KOPT-K1 (cell line): ENCODE measurements around the gene SERINC5.

Experiments used
- H3K27ac ChIP-seq: fragments of 200-600 bp; sonication (generic); 2 replicates; pipeline ENCODE4 v1.5.1; 2016; ENCODE audit warnings: antibody characterized with exemption, mild to moderate bottlenecking, low read depth, low read length; ENCODE audit not compliant: poor library complexity, severe bottlenecking
- H3K36me3 ChIP-seq: fragments of 200-600 bp; sonication (generic); 2 replicates; pipeline ENCODE4 v1.5.1; 2017; ENCODE audit warnings: antibody characterized with exemption, mild to moderate bottlenecking, low read length, moderate library complexity; ENCODE audit not compliant: insufficient read depth
- H3K9me3 ChIP-seq: fragments of 200-600 bp; sonication (generic); 2 replicates; pipeline ENCODE4 v1.5.1; 2017; ENCODE audit warnings: antibody characterized with exemption, low read length, mild to moderate bottlenecking; ENCODE audit not compliant: insufficient read depth, poor library complexity, severe bottlenecking

The SERINC5 gene

GRCh38 chr5:80083101-80083890, 172.6 kb downstream of the SERINC5 start:
- no peaks in the 10 kb centered on the region for H3K36me3 ChIP-seq
- no peak overlapping the region for H3K27ac ChIP-seq
- H3K9me3 ChIP-seq: no peaks in the 10 kb centered on the region

GRCh38 chr5:80082731-80083100, 173.1 kb downstream of the SERINC5 start:
- Histone ChIP-seq H3K27ac (no peak overlapping the region), H3K36me3 (no peaks in the 10 kb centered on the region), H3K9me3 (no peaks in the 10 kb centered on the region)

DNA sequence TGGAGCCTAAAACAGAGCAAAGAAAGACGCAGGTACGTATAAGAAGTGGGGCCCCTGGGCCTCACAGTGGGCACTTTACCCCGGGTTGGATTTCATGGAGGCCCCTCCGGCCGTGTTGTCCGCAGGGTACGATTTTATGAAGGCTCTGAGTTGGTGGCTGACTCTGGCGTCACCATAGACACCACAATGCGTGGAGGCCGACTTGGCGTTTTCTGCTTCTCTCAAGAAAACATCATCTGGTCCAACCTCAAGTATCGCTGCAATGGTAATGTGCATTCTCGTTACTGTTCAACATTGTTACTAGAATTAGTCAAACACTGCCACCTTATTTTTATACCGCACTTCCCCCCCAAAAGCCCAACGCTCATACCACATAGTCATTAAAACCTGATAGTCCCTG, 173.6 kb downstream of the SERINC5 start:
- H3K36me3 ChIP-seq: no peaks in the 10 kb centered on the region
- no peaks in the 10 kb centered on the region for H3K9me3 ChIP-seq
- no peak overlapping the region for H3K27ac ChIP-seq

DNA sequence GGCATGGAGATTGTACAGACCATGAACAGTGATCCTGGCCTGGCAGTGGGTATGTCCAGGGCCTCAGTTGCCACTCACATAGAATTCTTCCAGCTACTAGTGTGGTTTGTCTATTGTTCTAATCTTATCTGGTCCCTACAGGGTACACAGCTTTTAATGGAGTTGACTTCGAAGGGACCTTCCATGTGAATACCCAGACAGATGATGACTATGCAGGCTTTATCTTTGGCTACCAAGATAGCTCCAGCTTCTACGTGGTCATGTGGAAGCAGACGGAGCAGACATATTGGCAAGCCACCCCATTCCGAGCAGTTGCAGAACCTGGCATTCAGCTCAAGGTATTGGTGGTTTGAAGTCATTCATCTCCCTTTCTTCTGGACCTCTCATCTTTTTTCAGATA, 176.9 kb downstream of the SERINC5 start:
- no peak overlapping the region for H3K27ac ChIP-seq
- no peaks in the 10 kb centered on the region for H3K9me3 ChIP-seq
- H3K36me3 ChIP-seq: no peaks in the 10 kb centered on the region

- H3K27ac ChIP-seq: no peak overlapping the region
- H3K36me3 ChIP-seq: no peaks in the 10 kb centered on the region
- H3K9me3 ChIP-seq: no peaks in the 10 kb centered on the region
Measured at GRCh38 chr5:80077051-80077714, 178.7 kb downstream of the SERINC5 start.

- Histone ChIP-seq H3K9me3 (no peaks in the 10 kb centered on the region), H3K36me3 (no peaks in the 10 kb centered on the region), H3K27ac (no peak overlapping the region)
Measured at GRCh38 chr5:80076131-80077050, 179.5 kb downstream of the SERINC5 start.

DNA sequence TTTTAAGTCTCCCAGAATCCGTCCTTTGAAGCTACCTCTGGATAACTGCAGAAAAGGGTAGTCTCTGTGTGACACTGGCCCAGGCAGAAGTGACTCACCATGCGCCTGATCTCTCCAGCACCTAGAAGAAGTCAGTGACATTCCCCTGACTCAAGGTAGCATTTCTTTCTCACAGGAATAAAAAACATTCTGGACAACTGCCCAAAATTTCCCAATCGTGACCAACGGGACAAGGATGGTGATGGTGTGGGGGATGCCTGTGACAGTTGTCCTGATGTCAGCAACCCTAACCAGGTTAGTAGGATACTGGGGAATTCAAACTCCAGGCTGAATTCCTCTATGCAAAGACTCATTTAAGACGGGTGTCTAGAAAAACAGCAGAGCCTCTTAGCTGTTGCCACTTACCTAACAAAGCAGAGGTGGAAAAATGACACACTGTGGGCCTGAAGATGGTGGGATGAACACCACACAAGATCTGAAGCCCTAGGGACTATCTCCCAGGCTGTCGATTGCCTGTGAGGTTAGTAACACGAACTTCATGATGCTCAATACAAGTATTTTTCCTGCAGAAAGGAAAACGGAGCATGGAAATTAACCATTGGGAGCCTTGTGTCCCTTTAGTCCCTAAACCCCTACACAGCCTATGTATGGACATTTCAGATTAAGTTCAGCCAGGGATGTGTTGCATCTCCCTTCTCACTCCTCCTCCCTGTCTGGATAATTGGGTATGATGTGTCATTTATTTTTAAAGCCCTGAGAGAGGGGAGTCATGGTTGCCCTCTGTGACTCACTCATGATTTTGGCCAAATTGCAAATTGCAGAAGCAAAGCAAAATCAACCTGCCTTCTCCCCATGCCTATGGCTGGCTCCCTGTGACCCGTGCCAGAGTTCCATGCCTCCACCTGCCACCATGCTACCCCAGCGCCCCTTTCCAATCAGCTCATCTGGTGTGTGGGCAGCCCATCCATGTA, 183.5 kb downstream of the SERINC5 start:
- H3K27ac ChIP-seq: no peak overlapping the region
- H3K9me3 ChIP-seq: no peaks in the 10 kb centered on the region

GRCh38 chr5:80071510-80072021, 184.3 kb downstream of the SERINC5 start:
- Histone ChIP-seq H3K36me3 (no peaks in the 10 kb centered on the region), H3K27ac (no peak overlapping the region), H3K9me3 (no peaks in the 10 kb centered on the region)

More for the DNA sequence above, 183.5 kb downstream of the SERINC5 start:
- no peaks in the 10 kb centered on the region for H3K36me3 ChIP-seq

DNA sequence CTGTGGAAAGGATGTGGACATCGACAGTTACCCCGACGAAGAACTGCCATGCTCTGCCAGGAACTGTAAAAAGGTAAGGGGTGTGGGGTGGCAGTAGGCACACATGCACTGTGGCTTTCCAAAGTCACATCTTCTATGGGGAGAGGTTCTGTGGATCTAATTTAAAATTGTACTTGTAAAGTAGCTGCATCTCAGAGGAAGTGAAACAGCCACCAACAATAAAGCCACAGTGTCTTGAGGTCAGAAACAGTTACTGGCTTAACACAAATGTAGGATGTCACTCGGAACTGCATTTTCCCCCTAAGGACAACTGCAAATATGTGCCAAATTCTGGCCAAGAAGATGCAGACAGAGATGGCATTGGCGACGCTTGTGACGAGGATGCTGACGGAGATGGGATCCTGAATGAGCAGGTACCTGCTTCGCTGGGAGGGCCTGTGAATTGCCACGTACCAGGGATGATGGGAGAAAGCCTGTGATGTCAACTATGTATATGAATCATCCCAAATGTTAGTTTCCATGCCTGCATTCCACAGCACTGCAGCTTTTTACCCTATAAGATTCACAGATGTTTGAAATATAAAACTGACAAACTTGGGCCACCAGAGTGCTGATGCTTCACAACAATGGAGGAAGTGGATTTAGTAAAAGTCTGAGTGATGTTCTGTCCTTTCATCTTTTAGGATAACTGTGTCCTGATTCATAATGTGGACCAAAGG, 185.4 kb downstream of the SERINC5 start:
- Histone ChIP-seq H3K27ac (peak overlapping the region; percentile 3), H3K36me3 (no peaks in the 10 kb centered on the region), H3K9me3 (no peaks in the 10 kb centered on the region)

GRCh38 chr5:80069918-80070318, 185.9 kb downstream of the SERINC5 start:
- Histone ChIP-seq H3K36me3 (no peaks in the 10 kb centered on the region), H3K9me3 (no peaks in the 10 kb centered on the region), H3K27ac (peak overlapping the region; percentile 3)

DNA sequence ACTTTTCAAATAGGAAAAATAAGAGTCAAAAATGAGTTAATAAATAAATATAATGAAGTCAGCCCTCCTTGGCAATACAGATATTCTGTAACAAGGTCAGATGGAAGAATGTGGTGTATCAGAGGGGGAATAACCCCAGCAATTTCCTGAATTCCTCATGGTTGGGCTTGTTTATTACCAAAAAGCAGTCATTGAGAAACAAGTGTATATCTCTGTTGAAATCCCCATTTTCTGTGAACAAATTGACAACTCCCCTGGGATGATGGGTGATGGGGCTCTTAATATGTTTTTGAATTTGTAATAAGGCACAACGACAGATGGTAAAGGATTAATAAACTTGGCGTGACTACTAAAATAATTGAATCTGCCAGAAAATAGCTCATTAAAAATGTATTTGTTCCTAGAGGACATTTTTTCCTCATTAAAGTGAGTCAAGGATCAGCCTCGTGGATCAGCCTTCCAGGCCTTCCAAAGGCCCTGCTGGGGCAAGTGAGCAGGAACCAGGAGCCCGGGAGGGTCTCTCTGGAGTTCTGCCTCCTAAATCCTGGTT, 186.5 kb downstream of the SERINC5 start:
- no peaks in the 10 kb centered on the region for H3K36me3 ChIP-seq
- H3K27ac ChIP-seq: no peak overlapping the region
- H3K9me3 ChIP-seq: no peaks in the 10 kb centered on the region

DNA sequence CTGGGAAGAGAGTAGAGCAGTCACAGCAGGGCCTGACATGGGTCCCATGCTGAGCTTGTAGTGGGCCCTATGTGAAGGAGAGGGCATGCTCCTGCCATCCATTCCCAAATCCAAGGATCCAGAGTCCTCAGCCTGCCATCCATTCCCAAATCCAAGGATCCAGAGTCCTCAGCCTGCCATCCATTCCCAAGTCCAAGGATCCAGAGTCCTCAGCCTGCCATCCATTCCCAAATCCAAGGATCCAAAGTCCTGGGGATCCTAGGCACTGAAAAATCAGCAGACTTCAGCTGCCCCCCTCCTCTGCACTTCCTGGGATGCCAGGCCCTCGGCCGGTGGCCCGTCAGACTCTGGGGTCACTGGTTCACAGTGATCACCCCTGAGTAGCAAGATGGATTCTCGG, 187.1 kb downstream of the SERINC5 start:
- no peaks in the 10 kb centered on the region for H3K9me3 ChIP-seq
- no peak overlapping the region for H3K27ac ChIP-seq
- H3K36me3 ChIP-seq: no peaks in the 10 kb centered on the region

DNA sequence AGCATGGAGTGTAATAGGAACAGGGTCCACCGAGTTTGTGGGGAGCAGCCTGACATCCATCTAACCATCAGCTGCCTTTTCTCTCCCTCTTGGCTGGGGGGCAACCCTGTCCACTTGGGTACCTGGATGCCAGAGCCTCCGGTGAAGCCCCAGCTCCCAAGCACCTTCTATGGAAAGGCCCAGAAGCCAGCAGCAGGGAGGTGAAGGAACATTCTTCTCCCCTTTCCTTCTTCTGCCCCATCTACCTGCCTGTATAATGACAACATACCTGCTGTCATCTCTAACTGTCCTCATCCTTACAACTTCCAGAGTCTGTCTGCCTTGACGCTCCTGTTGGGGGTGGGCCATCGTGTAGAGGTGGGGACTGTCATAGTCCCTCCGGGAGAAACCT, 187.6 kb downstream of the SERINC5 start:
- H3K27ac ChIP-seq: no peak overlapping the region
- no peaks in the 10 kb centered on the region for H3K9me3 ChIP-seq
- no peaks in the 10 kb centered on the region for H3K36me3 ChIP-seq
